ENCODE results near the gene CHPT1.

GRCh38 chr12:101777978-101778377 is 80.5 kb downstream of the CHPT1 start:
- no peak for TF ChIP-seq EP300 (IDR thresholded peaks at IDR 0.05; ENCODE audit: low read length)
- no peak for TF ChIP-seq CTCF (IDR thresholded peaks at IDR 0.05 in 2 of 3, conservative IDR thresholded peaks at IDR 0.05 in 1 of 3; ENCODE audit: insufficient read depth in 2 of 3, low read depth in 1 of 3, low read length in 3 of 3)
- TF ChIP-seq RBBP5 (IDR thresholded peaks at IDR 0.05; ENCODE audit: borderline replicate concordance, insufficient read depth, low read length, poor library complexity, severe bottlenecking) = no peak
- TF ChIP-seq, protein P1, sequence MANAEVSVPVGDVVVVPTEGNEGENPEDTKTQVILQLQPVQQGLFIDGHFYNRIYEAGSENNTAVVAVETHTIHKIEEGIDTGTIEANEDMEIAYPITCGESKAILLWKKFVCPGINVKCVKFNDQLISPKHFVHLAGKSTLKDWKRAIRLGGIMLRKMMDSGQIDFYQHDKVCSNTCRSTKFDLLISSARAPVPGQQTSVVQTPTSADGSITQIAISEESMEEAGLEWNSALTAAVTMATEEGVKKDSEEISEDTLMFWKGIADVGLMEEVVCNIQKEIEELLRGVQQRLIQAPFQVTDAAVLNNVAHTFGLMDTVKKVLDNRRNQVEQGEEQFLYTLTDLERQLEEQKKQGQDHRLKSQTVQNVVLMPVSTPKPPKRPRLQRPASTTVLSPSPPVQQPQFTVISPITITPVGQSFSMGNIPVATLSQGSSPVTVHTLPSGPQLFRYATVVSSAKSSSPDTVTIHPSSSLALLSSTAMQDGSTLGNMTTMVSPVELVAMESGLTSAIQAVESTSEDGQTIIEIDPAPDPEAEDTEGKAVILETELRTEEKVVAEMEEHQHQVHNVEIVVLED (CRISPR knock-in tag; IDR thresholded peaks at IDR 0.05) = no peak
- no peak for TF ChIP-seq HDAC2 (IDR thresholded peaks at IDR 0.05)
- TF ChIP-seq, protein P2, sequence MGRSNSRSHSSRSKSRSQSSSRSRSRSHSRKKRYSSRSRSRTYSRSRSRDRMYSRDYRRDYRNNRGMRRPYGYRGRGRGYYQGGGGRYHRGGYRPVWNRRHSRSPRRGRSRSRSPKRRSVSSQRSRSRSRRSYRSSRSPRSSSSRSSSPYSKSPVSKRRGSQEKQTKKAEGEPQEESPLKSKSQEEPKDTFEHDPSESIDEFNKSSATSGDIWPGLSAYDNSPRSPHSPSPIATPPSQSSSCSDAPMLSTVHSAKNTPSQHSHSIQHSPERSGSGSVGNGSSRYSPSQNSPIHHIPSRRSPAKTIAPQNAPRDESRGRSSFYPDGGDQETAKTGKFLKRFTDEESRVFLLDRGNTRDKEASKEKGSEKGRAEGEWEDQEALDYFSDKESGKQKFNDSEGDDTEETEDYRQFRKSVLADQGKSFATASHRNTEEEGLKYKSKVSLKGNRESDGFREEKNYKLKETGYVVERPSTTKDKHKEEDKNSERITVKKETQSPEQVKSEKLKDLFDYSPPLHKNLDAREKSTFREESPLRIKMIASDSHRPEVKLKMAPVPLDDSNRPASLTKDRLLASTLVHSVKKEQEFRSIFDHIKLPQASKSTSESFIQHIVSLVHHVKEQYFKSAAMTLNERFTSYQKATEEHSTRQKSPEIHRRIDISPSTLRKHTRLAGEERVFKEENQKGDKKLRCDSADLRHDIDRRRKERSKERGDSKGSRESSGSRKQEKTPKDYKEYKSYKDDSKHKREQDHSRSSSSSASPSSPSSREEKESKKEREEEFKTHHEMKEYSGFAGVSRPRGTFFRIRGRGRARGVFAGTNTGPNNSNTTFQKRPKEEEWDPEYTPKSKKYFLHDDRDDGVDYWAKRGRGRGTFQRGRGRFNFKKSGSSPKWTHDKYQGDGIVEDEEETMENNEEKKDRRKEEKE (IDR thresholded peaks at IDR 0.05; ENCODE audit: borderline replicate concordance in 1 of 2, control insufficient read depth in 1 of 2, low read depth in 2 of 2, low read length in 1 of 2) = no peak
- TF ChIP-seq POLR2A (conservative IDR thresholded peaks at IDR 0.05) = no peak
- TF ChIP-seq, protein P3, sequence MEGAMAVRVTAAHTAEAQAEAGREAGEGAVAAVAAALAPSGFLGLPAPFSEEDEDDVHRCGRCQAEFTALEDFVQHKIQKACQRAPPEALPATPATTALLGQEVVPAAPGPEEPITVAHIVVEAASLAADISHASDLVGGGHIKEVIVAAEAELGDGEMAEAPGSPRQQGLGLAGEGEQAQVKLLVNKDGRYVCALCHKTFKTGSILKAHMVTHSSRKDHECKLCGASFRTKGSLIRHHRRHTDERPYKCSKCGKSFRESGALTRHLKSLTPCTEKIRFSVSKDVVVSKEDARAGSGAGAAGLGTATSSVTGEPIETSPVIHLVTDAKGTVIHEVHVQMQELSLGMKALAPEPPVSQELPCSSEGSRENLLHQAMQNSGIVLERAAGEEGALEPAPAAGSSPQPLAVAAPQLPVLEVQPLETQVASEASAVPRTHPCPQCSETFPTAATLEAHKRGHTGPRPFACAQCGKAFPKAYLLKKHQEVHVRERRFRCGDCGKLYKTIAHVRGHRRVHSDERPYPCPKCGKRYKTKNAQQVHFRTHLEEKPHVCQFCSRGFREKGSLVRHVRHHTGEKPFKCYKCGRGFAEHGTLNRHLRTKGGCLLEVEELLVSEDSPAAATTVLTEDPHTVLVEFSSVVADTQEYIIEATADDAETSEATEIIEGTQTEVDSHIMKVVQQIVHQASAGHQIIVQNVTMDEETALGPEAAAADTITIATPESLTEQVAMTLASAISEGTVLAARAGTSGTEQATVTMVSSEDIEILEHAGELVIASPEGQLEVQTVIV (CRISPR knock-in tag; IDR thresholded peaks at IDR 0.05; ENCODE audit: borderline replicate concordance) = no peak
- TF ChIP-seq MAFK (IDR thresholded peaks at IDR 0.05; ENCODE audit: low read length) = no peak

Data from K562 (cell line).